RWPE1 (cell line): Measurements from ENCODE around the gene GPR34.

ENCODE experiments used
- CTCF ChIA-PET: fragments of 350-600 bp; sonication (Branson Sonifier 250); formaldehyde crosslinking; extraction: SDS; loops from one replicate; lab custom pipeline; 2021; lab: Yijun Ruan, JAX
- POLR2A ChIA-PET: fragments of 400-600 bp; formaldehyde crosslinking; extraction: SDS; loops from one replicate; lab custom pipeline; 2020; ENCODE audit warnings: antibody characterized with exemption; ENCODE audit not compliant: low non-redundant PET; lab: Yijun Ruan, JAX
- DNase-seq: peaks from one replicate; pipeline ENCODE4 v3.0.0; 2012; ENCODE audit warnings: low spot score
- H3K27ac ChIP-seq: fragments of 450-650 bp; 2 replicates; pipeline ENCODE4 v1.5.1; 2017
- CTCF ChIP-seq: fragments of 450-650 bp; conservative IDR thresholded peaks from 2 replicates; pipeline ENCODE4 v1.5.1; 2017; ENCODE audit warnings: low read depth, mild to moderate bottlenecking

GPR34 gene

GRCh38 chrX:41664908-41665307 is 23.9 kb upstream of the GPR34 start:
- ChIA-PET POLR2A (no interaction called here), CTCF (interaction anchor here (0.6 kb wide), 1 partner anchor 622 kb away, joined by 3 read pairs; no protein-coding TSS in a partner anchor)
- no peak for DNase-seq
- TF ChIP-seq CTCF = no peak
- H3K27ac ChIP-seq = no peak overlapping the region

GRCh38 chrX:41665686-41666085 is 23.1 kb upstream of the GPR34 start:
- TF ChIP-seq CTCF = no peak
- POLR2A ChIA-PET = no interaction called here
- H3K27ac ChIP-seq = no peak overlapping the region
- CTCF ChIA-PET = no interaction called here
- DNase-seq = no peak

GRCh38 chrX:41666251-41666650 is 22.5 kb upstream of the GPR34 start:
- no peak overlapping the region for H3K27ac ChIP-seq
- TF ChIP-seq CTCF = no peak
- no peak for DNase-seq
- ChIA-PET POLR2A (no interaction called here), CTCF (no interaction called here)

GRCh38 chrX:41667631-41668030 is 21.1 kb upstream of the GPR34 start:
- ChIA-PET POLR2A (no interaction called here), CTCF (no interaction called here)
- DNase-seq = no peak
- no peak for TF ChIP-seq CTCF
- no peak overlapping the region for H3K27ac ChIP-seq

GRCh38 chrX:41670112-41670511 is 18.7 kb upstream of the GPR34 start:
- POLR2A ChIA-PET = no interaction called here
- CTCF ChIA-PET = no interaction called here

GRCh38 chrX:41671082-41671481 is 17.7 kb upstream of the GPR34 start:
- H3K27ac ChIP-seq = no peak overlapping the region
- no peak for DNase-seq
- ChIA-PET CTCF (no interaction called here), POLR2A (no interaction called here)
- TF ChIP-seq CTCF = no peak

More at GRCh38 chrX:41670112-41670511, 18.7 kb upstream of the GPR34 start:
- no peak for TF ChIP-seq CTCF
- DNase-seq = no peak
- no peak overlapping the region for H3K27ac ChIP-seq
